SK-N-MC (cell line): ENCODE measurements around the gene SIL1.
"Not testable (repeated sequence)": the region's sequence is repeated elsewhere in the genome, so short reads cannot be mapped to it uniquely, and the experiment has no call there.

Source experiments
- DNase-seq: peaks from one replicate; pipeline ENCODE4 v3.0.0-alpha.2; 2011; ENCODE audit warnings: low read depth, low spot score
- H3K27ac ChIP-seq: fragments of 200-600 bp; sonication (generic); 2 replicates; pipeline ENCODE4 v1.5.1; 2016; ENCODE audit warnings: mixed run types
- H3K36me3 ChIP-seq: fragments of 200-600 bp; sonication (generic); 2 replicates; pipeline ENCODE4 v1.6.1; 2017; ENCODE audit warnings: antibody characterized with exemption, low read length, mixed read lengths; ENCODE audit not compliant: insufficient read depth
- H3K4me3 ChIP-seq: fragments of 200-600 bp; sonication (generic); 2 replicates; pipeline ENCODE4 v1.5.1; 2016
- H3K9ac ChIP-seq: fragments of 200-600 bp; sonication (generic); 2 replicates; pipeline ENCODE4 v1.8.0; 2017; ENCODE audit warnings: mixed run types, mixed read lengths; ENCODE audit not compliant: insufficient read length
- H3K9me3 ChIP-seq: fragments of 200-600 bp; sonication (generic); 2 replicates; pipeline ENCODE4 v1.6.1; 2017; ENCODE audit warnings: low read depth, mild to moderate bottlenecking, antibody characterized with exemption, low read length, moderate library complexity, mixed read lengths
- EZH2 ChIP-seq: fragments of 200-600 bp; sonication (generic); IDR thresholded peaks from one replicate; pipeline ENCODE4 v1.6.1; 2017; ENCODE audit warnings: antibody characterized with exemption
- FOXP2 ChIP-seq: optimal IDR thresholded peaks from 2 replicates; pipeline ENCODE3; 2011; ENCODE audit warnings: mild to moderate bottlenecking, moderate library complexity; ENCODE audit not compliant: insufficient read depth; ENCODE audit errors: extremely low read length, control extremely low read depth
- POLR2AphosphoS5 ChIP-seq: IDR thresholded peaks from 2 replicates; pipeline ENCODE4 v1.6.1; 2012; ENCODE audit warnings: mild to moderate bottlenecking, low read depth, low read length, borderline replicate concordance

The SIL1 gene

GRCh38 chr5:139043157-139043905 lies 154.8 kb downstream of the SIL1 start:
- Histone ChIP-seq H3K9ac (no peak overlapping the region), H3K27ac (no peak overlapping the region), H3K4me3 (no peak overlapping the region), H3K36me3 (no peaks in the 10 kb centered on the region), H3K9me3 (no peaks in the 10 kb centered on the region)
- TF ChIP-seq EZH2, result no peak
- no peak for TF ChIP-seq FOXP2
- TF ChIP-seq POLR2AphosphoS5, result no peak
- no peak for DNase-seq

- H3K9ac ChIP-seq, result no peak overlapping the region
- no peaks in the 10 kb centered on the region for H3K36me3 ChIP-seq
- DNase-seq, result no peak
- no peak for TF ChIP-seq EZH2
- no peak for TF ChIP-seq FOXP2
- TF ChIP-seq POLR2AphosphoS5, result no peak
- H3K4me3 ChIP-seq, result no peak overlapping the region
- H3K27ac ChIP-seq, result no peak overlapping the region
- H3K9me3 ChIP-seq, result no peaks in the 10 kb centered on the region
Observed at GRCh38 chr5:139040081-139040480, 158.1 kb downstream of the SIL1 start.

- Histone ChIP-seq H3K27ac (no peak overlapping the region), H3K9me3 (no peaks in the 10 kb centered on the region), H3K9ac (no peak overlapping the region), H3K36me3 (no peaks in the 10 kb centered on the region), H3K4me3 (no peak overlapping the region)
- no peak for DNase-seq
- TF ChIP-seq EZH2, result no peak
Observed at GRCh38 chr5:139038613-139039305, 159.4 kb downstream of the SIL1 start.

DNA sequence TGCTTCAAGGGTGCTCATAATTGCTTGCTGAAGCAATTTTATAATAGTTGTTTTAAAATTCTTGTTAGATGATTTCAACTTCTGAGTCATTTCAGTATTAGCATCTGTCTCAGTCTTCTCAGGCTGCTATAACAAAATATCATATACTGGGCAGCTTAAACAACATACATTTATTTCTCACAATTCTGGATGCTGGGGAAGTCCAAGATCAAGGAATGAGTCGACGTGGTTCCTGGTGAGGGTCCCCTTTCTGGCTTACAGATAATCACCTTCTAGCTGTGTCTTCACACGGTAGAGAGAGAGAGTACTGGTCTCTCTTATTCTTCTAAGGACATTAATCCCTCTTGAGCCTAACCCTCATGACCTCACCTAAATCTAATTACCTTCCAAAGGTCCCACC lies 160.4 kb downstream of the SIL1 start:
- no peaks in the 10 kb centered on the region for H3K9me3 ChIP-seq
- no peak overlapping the region for H3K4me3 ChIP-seq
- TF ChIP-seq FOXP2 (no peak), POLR2AphosphoS5 (no peak), EZH2 (no peak)
- H3K9ac ChIP-seq, result no peak overlapping the region
- no peaks in the 10 kb centered on the region for H3K36me3 ChIP-seq
- no peak overlapping the region for H3K27ac ChIP-seq
- no peak for DNase-seq

DNA sequence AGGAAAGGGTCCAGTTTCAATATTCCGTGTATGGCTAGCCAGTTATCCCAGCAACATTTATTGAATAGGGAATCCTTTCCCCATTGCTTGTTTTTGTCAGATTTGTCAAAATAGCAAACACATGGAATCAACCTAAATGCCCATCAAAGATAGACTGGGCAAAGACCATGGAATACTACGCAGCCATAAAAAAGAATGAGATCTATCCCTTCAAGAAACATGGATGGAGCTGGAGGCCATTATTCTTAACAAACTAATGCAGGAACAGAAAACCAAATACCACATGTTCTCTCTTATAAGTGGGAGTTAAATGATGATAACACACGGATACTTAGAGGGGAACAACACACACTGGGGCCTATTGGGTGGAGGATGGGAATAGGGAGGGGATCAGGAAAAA lies 161.8 kb downstream of the SIL1 start:
- not testable (repeated sequence) for H3K27ac ChIP-seq, H3K9me3 ChIP-seq, H3K4me3 ChIP-seq, H3K9ac ChIP-seq, H3K36me3 ChIP-seq, DNase-seq

DNA sequence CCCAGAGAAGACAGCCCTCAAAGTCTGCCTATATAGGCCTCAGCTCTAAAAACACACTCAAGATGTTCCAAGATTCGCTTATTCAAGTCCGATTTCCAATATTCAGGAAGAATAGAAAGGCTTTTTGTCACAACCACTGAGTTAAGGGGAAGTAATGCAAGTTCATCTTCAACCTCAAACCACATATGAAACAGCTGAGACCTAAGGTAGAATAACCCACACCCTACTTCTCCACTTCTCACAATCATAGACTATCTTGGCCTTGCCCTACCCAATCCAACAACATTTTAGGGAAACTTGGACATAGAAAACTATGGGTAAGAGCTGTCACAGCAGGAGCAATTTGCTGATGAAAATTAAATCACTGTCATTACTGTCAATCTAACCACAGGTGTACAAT lies 171.0 kb downstream of the SIL1 start:
- no peak overlapping the region for H3K4me3 ChIP-seq
- H3K27ac ChIP-seq, result no peak overlapping the region

GRCh38 chr5:139025651-139026050 lies 172.5 kb downstream of the SIL1 start:
- H3K27ac ChIP-seq, result no peak overlapping the region
- no peaks in the 10 kb centered on the region for H3K9me3 ChIP-seq
- no peak for DNase-seq
- H3K4me3 ChIP-seq, result no peak overlapping the region
- no peaks in the 10 kb centered on the region for H3K36me3 ChIP-seq
- H3K9ac ChIP-seq, result no peak overlapping the region
- TF ChIP-seq EZH2, result no peak

More for the DNA sequence above, 171.0 kb downstream of the SIL1 start:
- H3K36me3 ChIP-seq, result no peaks in the 10 kb centered on the region
- no peak for DNase-seq
- TF ChIP-seq EZH2 (no peak), POLR2AphosphoS5 (no peak), FOXP2 (no peak)
- H3K9ac ChIP-seq, result no peak overlapping the region
- no peaks in the 10 kb centered on the region for H3K9me3 ChIP-seq

GRCh38 chr5:139023286-139023685 lies 174.9 kb downstream of the SIL1 start:
- Histone ChIP-seq H3K4me3 (no peak overlapping the region), H3K36me3 (peaks cover 4% of the 10 kb centered on the region; the same call in 1 of the 2 replicates), H3K27ac (no peak overlapping the region), H3K9me3 (no peaks in the 10 kb centered on the region), H3K9ac (no peak overlapping the region)
- no peak for TF ChIP-seq EZH2
- TF ChIP-seq POLR2AphosphoS5, result no peak
- TF ChIP-seq FOXP2, result no peak
- DNase-seq, result no peak

GRCh38 chr5:139022528-139022927 lies 175.6 kb downstream of the SIL1 start:
- Histone ChIP-seq H3K9ac (no peak overlapping the region), H3K9me3 (no peaks in the 10 kb centered on the region), H3K4me3 (no peak overlapping the region), H3K27ac (no peak overlapping the region), H3K36me3 (peaks cover 4% of the 10 kb centered on the region; the same call in 1 of the 2 replicates)
- no peak for TF ChIP-seq FOXP2
- no peak for TF ChIP-seq POLR2AphosphoS5
- no peak for TF ChIP-seq EZH2
- DNase-seq, result no peak
